ENCODE data around the gene PPA2.

DNA sequence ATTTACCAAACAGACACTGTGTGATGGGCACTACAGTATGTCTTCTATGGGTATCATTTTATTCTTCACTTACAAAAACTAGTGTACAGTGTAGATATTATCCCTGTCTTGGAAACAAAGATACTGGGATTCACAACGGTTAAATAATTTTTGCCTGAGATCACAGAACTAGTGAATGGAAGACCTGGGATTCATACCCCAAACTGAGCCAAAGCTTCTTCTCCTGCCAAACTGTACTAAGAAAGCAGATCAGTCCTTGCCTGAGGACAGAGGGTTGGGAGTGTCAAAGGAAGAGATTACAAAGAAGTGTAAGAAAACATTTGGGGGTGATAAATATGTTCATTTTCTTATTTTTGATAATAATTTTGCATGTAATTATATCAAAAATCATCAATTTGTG lies 43.1 kb downstream of the PPA2 start:
- TF ChIP-seq, protein P1, sequence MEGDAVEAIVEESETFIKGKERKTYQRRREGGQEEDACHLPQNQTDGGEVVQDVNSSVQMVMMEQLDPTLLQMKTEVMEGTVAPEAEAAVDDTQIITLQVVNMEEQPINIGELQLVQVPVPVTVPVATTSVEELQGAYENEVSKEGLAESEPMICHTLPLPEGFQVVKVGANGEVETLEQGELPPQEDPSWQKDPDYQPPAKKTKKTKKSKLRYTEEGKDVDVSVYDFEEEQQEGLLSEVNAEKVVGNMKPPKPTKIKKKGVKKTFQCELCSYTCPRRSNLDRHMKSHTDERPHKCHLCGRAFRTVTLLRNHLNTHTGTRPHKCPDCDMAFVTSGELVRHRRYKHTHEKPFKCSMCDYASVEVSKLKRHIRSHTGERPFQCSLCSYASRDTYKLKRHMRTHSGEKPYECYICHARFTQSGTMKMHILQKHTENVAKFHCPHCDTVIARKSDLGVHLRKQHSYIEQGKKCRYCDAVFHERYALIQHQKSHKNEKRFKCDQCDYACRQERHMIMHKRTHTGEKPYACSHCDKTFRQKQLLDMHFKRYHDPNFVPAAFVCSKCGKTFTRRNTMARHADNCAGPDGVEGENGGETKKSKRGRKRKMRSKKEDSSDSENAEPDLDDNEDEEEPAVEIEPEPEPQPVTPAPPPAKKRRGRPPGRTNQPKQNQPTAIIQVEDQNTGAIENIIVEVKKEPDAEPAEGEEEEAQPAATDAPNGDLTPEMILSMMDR (IDR thresholded peaks at IDR 0.05), result no peak
- no peak for TF ChIP-seq POLR2AphosphoS5 (IDR thresholded peaks at IDR 0.05)
- no peak for TF ChIP-seq POLR2A (IDR thresholded peaks at IDR 0.05)
- TF ChIP-seq EP300 (IDR thresholded peaks at IDR 0.05), result no peak
